Stomach (tissue), 4 donors: Measurements from ENCODE around the gene MYO9A.

Experiments used
- EP300 ChIP-seq: sonication (generic); formaldehyde crosslinking; IDR thresholded peaks from one replicate; pipeline ENCODE4 v1.6.1; 2017; ENCODE audit warnings: antibody characterized with exemption
- POLR2A ChIP-seq, 4 donors: fragments of 450-650 bp; IDR thresholded peaks; one replicate each; pipeline ENCODE4 v1.6.1; 2016; ENCODE audit warnings: antibody characterized with exemption in 4 of 4, control low read depth in 2 of 4, mild to moderate bottlenecking in 1 of 4, moderate library complexity in 1 of 4
- POLR2AphosphoS5 ChIP-seq, 3 donors: sonication (generic); formaldehyde crosslinking; IDR thresholded peaks; one replicate each; pipeline ENCODE4 v1.6.1; 2016; ENCODE audit warnings: antibody characterized with exemption in 3 of 3
- TF ChIP-seq, protein P1 (sequence below), 7 experiments: fragments of 450-650 bp in 4 of 7; fragments of 200-600 bp in 3 of 7; sonication (generic) in 3 of 7; IDR thresholded peaks; one replicate each; pipeline ENCODE4 v1.5.1; 2016 to 2019; ENCODE audit warnings: antibody characterized with exemption in 7 of 7, control low read depth in 2 of 7, mild to moderate bottlenecking in 1 of 7

DNA sequence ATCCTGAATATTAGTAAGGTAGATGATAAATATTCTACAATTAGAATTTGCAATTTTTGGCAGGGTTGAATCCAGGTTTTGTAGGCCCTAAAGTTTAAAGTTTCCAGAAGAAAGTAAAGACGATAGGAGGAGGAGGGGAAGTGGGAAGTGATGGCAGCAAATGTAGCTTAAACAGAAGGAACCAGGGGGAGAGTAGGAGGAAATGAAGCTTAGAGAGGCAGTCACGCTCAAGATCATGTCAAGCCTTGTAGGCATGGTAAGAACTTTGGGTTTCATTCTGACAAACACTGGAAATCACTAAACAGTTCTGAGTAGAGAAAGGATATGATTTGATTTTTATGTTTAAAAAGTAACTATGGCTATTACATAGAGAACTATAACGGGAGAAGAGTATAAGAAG is 243.7 kb downstream of the MYO9A start:
- TF ChIP-seq, protein P1, sequence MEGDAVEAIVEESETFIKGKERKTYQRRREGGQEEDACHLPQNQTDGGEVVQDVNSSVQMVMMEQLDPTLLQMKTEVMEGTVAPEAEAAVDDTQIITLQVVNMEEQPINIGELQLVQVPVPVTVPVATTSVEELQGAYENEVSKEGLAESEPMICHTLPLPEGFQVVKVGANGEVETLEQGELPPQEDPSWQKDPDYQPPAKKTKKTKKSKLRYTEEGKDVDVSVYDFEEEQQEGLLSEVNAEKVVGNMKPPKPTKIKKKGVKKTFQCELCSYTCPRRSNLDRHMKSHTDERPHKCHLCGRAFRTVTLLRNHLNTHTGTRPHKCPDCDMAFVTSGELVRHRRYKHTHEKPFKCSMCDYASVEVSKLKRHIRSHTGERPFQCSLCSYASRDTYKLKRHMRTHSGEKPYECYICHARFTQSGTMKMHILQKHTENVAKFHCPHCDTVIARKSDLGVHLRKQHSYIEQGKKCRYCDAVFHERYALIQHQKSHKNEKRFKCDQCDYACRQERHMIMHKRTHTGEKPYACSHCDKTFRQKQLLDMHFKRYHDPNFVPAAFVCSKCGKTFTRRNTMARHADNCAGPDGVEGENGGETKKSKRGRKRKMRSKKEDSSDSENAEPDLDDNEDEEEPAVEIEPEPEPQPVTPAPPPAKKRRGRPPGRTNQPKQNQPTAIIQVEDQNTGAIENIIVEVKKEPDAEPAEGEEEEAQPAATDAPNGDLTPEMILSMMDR (IDR thresholded peaks at IDR 0.05): no peak
- TF ChIP-seq POLR2A (IDR thresholded peaks at IDR 0.05) (no peak), POLR2AphosphoS5 (IDR thresholded peaks at IDR 0.05) (no peak), EP300 (no peak)
